CD4-positive, alpha-beta T cell treated with Interleukin-4 for 1 hour (primary cell): ENCODE data around the gene ZNF350.
"Not testable (repeated sequence)": the region's sequence is repeated elsewhere in the genome, so short reads cannot be mapped to it uniquely, and the experiment has no call there.

Experiments used
- DNase-seq, 2 donors: peaks; one replicate each; pipeline ENCODE4 v3.0.0-alpha.2; 2020 to 2022

Gene ZNF350

GRCh38 chr19:51986309-51987291, at the start of gene ZNF350:
Gene ZNF350, minus strand, starts transcription at chr19:51986840. Its CDS starts 12,480 bp downstream, at chr19:51974360.
- DNase-seq = peak; percentile 95

GRCh38 chr19:52034051-52034728, 47.5 kb upstream of the ZNF350 start:
- no peak for DNase-seq

GRCh38 chr19:52028780-52029123, 42.1 kb upstream of the ZNF350 start:
- no peak for DNase-seq

GRCh38 chr19:52028027-52028779, 41.6 kb upstream of the ZNF350 start, which contains the start of gene ZNF614:
Gene ZNF614, minus strand, starts transcription at chr19:52028379. Its CDS starts 2,634 bp downstream, at chr19:52025745.
- DNase-seq = peak; percentile 84 to 87

GRCh38 chr19:52026255-52026990, 39.8 kb upstream of the ZNF350 start:
- DNase-seq = not testable (repeated sequence)

- not testable (repeated sequence) for DNase-seq
These were observed 37.8 kb upstream of the ZNF350 start for GRCh38 chr19:52024478-52024877.

- DNase-seq = no peak
These were observed 35.6 kb upstream of the ZNF350 start for GRCh38 chr19:52022193-52022592.

- DNase-seq = no peak
These were observed 33.9 kb upstream of the ZNF350 start for GRCh38 chr19:52020506-52020905.

- DNase-seq = no peak
These were observed 24.0 kb upstream of the ZNF350 start for GRCh38 chr19:52010674-52011073.

- DNase-seq = peak; percentile 84 to 90
These were observed 21.3 kb upstream of the ZNF350 start, which contains the start of gene ZNF615 for GRCh38 chr19:52007806-52008557. Gene ZNF615, minus strand, starts transcription at chr19:52008211. Its CDS starts 4,500 bp downstream, at chr19:52003711.

- no peak for DNase-seq
These were observed 20.8 kb upstream of the ZNF350 start for GRCh38 chr19:52007451-52007805.

- no peak for DNase-seq
These were observed 7.5 kb upstream of the ZNF350 start for GRCh38 chr19:51994048-51994644.

GRCh38 chr19:51993422-51993821, 6.8 kb upstream of the ZNF350 start:
- no peak for DNase-seq

GRCh38 chr19:51983361-51983760, 3.3 kb downstream of the ZNF350 start:
- no peak for DNase-seq

GRCh38 chr19:51980926-51981325, 5.7 kb downstream of the ZNF350 start:
- not testable (repeated sequence) for DNase-seq

GRCh38 chr19:51980116-51980736, 6.4 kb downstream of the ZNF350 start:
- no peak for DNase-seq

- no peak for DNase-seq
These were observed 7.8 kb downstream of the ZNF350 start for GRCh38 chr19:51978882-51979281.

GRCh38 chr19:51977346-51977745, 9.3 kb downstream of the ZNF350 start:
- no peak for DNase-seq

- no peak for DNase-seq
These were observed 9.8 kb downstream of the ZNF350 start for GRCh38 chr19:51976852-51977251.

GRCh38 chr19:51975787-51976186, 10.9 kb downstream of the ZNF350 start:
- DNase-seq = not testable (repeated sequence)

GRCh38 chr19:51971624-51972023, 15.0 kb downstream of the ZNF350 start:
- DNase-seq = peak in 1 of 2 donors; percentile 41
